IPS-20b (cell line): ENCODE results near the gene USP17L21.
"Not testable (repeated sequence)": the region's sequence is repeated elsewhere in the genome, so short reads cannot be mapped to it uniquely, and the experiment has no call there.

Experiments used
- H3K27ac ChIP-seq: one replicate; pipeline ENCODE4 v1.5.1; 2013; ENCODE audit warnings: low read length
- H3K27me3 ChIP-seq: 2 replicates; pipeline ENCODE4 v1.6.1; 2013; ENCODE audit warnings: mild to moderate bottlenecking, low read length, inconsistent platforms; ENCODE audit not compliant: insufficient read depth
- H3K36me3 ChIP-seq: 2 replicates; pipeline ENCODE4 v1.6.1; 2013; ENCODE audit warnings: low read depth, mild to moderate bottlenecking, inconsistent platforms, low read length, moderate library complexity; ENCODE audit not compliant: insufficient read depth
- H3K4me1 ChIP-seq: 2 replicates; pipeline ENCODE4 v1.6.1; 2013; ENCODE audit warnings: mild to moderate bottlenecking, control low read depth, inconsistent platforms, low read length, moderate library complexity; ENCODE audit not compliant: insufficient read depth
- H3K4me3 ChIP-seq: 2 replicates; pipeline ENCODE4 v1.5.1; 2013; ENCODE audit warnings: mild to moderate bottlenecking, low read length, inconsistent platforms
- H3K9ac ChIP-seq: 2 replicates; pipeline ENCODE4 v1.6.1; 2013; ENCODE audit warnings: low read depth, mild to moderate bottlenecking, inconsistent platforms, low read length, moderate library complexity
- H3K9me3 ChIP-seq: 2 replicates; pipeline ENCODE4 v1.6.1; 2013; ENCODE audit warnings: mild to moderate bottlenecking, low read depth, low read length, inconsistent platforms; ENCODE audit not compliant: insufficient read depth

The USP17L21 gene, protein sequence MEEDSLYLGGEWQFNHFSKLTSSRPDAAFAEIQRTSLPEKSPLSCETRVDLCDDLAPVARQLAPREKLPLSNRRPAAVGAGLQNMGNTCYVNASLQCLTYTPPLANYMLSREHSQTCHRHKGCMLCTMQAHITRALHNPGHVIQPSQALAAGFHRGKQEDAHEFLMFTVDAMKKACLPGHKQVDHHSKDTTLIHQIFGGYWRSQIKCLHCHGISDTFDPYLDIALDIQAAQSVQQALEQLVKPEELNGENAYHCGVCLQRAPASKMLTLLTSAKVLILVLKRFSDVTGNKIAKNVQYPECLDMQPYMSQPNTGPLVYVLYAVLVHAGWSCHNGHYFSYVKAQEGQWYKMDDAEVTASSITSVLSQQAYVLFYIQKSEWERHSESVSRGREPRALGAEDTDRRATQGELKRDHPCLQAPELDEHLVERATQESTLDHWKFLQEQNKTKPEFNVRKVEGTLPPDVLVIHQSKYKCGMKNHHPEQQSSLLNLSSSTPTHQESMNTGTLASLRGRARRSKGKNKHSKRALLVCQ

DNA sequence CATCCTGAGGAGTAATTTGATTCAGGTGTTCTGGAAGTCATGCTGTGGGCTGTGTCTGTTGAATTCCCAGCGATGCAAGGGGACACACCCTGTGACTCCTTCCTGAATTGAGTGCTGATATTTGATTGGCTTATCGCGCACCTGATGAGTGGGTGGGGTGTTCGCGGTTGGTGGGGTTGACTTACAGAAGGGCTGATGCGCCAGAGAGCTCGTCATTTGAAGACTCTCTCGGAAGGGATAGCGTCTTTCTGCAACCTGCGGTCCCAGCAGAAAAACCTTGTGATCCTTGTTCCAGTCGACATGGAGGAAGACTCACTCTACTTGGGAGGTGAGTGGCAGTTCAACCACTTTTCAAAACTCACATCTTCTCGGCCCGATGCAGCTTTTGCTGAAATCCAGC is at the start of gene USP17L21:
USP17L21 (plus strand) TSS at position 301 of the 400 bp plus-strand sequence; CDS start at position 301, 0 bp downstream.
- H3K9me3 ChIP-seq, H3K4me3 ChIP-seq, H3K4me1 ChIP-seq, H3K27me3 ChIP-seq, H3K27ac ChIP-seq, H3K36me3 ChIP-seq, H3K9ac ChIP-seq: not testable (repeated sequence)

DNA sequence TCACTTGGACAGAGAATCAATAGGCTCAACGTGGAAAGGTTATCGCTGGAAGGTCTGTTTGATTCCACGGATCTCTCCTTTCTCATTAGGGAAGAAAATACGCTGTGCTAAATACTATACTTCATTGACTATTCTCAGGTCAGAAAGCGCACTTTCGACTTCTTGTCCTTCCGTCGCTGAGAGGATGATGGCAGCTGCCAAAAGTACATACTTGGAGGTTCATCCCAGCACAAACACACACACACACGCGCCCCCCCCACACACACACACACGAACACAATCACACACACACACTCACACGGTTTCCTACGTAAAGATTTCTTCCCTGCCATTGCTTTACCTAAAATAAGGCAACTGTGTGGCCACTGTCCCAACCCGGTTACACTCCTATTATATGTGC is 48.0 kb upstream of the USP17L21 start:
- not testable (repeated sequence) for H3K27ac ChIP-seq, H3K4me1 ChIP-seq, H3K36me3 ChIP-seq, H3K9me3 ChIP-seq, H3K9ac ChIP-seq, H3K4me3 ChIP-seq, H3K27me3 ChIP-seq

DNA sequence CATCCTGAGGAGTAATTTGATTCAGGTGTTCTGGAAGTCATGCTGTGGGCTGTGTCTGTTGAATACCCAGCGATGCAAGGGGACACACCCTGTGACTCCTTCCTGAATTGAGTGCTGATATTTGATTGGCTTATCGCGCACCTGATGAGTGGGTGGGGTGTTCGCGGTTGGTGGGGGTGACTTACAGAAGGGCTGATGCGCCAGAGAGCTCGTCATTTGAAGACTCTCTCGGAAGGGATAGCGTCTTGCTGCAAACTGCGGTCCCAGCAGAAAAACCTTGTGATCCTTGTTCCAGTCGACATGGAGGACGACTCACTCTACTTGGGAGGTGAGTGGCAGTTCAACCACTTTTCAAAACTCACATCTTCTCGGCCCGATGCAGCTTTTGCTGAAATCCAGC is 47.6 kb upstream of the USP17L21 start, which contains the start of gene USP17L11:
USP17L11 (plus strand) TSS at position 301 of the 400 bp plus-strand sequence; CDS start at position 301, 0 bp downstream.
- not testable (repeated sequence) for H3K9me3 ChIP-seq

DNA sequence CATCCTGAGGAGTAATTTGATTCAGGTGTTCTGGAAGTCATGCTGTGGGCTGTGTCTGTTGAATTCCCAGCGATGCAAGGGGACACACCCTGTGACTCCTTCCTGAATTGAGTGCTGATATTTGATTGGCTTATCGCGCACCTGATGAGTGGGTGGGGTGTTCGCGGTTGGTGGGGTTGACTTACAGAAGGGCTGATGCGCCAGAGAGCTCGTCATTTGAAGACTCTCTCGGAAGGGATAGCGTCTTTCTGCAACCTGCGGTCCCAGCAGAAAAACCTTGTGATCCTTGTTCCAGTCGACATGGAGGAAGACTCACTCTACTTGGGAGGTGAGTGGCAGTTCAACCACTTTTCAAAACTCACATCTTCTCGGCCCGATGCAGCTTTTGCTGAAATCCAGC is 42.8 kb upstream of the USP17L21 start, which contains the start of gene USP17L12:
USP17L12 (plus strand) TSS at position 301 of the 400 bp plus-strand sequence; CDS start at position 301, 0 bp downstream.
- H3K36me3 ChIP-seq, H3K9me3 ChIP-seq: not testable (repeated sequence)

More for the DNA sequence above, 47.6 kb upstream of the USP17L21 start, which contains the start of gene USP17L11:
- H3K9ac ChIP-seq, H3K4me3 ChIP-seq, H3K4me1 ChIP-seq, H3K36me3 ChIP-seq, H3K27ac ChIP-seq, H3K27me3 ChIP-seq: not testable (repeated sequence)

DNA sequence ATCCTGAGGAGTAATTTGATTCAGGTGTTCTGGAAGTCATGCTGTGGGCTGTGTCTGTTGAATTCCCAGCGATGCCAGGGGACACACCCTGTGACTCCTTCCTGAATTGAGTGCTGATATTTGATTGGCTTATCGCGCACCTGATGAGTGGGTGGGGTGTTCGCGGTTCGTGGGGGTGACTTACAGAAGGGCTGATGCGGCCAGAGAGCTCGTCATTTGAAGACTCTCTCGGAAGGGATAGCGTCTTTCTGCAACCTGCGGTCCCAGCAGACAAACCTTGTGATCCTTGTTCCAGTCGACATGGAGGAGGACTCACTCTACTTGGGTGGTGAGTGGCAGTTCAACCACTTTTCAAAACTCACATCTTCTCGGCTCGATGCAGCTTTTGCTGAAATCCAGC is 38.1 kb upstream of the USP17L21 start, which contains the start of gene USP17L13:
USP17L13 (plus strand) TSS at position 301 of the 400 bp plus-strand sequence; CDS start at position 301, 0 bp downstream.
- not testable (repeated sequence) for H3K9me3 ChIP-seq, H3K27ac ChIP-seq

More for the DNA sequence above, 42.8 kb upstream of the USP17L21 start, which contains the start of gene USP17L12:
- not testable (repeated sequence) for H3K27me3 ChIP-seq, H3K4me1 ChIP-seq, H3K27ac ChIP-seq, H3K4me3 ChIP-seq, H3K9ac ChIP-seq

DNA sequence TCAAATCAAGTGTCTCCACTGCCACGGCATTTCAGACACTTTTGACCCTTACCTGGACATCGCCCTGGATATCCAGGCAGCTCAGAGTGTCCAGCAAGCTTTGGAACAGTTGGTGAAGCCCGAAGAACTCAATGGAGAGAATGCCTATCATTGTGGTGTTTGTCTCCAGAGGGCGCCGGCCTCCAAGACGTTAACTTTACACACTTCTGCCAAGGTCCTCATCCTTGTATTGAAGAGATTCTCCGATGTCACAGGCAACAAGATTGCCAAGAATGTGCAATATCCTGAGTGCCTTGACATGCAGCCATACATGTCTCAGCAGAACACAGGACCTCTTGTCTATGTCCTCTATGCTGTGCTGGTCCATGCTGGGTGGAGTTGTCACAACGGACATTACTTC is 32.4 kb upstream of the USP17L21 start:
- H3K27ac ChIP-seq, H3K27me3 ChIP-seq, H3K4me3 ChIP-seq, H3K9ac ChIP-seq, H3K36me3 ChIP-seq, H3K9me3 ChIP-seq, H3K4me1 ChIP-seq: not testable (repeated sequence)

More for the DNA sequence above, 38.1 kb upstream of the USP17L21 start, which contains the start of gene USP17L13:
- H3K4me1 ChIP-seq, H3K4me3 ChIP-seq, H3K27me3 ChIP-seq, H3K9ac ChIP-seq, H3K36me3 ChIP-seq: not testable (repeated sequence)

DNA sequence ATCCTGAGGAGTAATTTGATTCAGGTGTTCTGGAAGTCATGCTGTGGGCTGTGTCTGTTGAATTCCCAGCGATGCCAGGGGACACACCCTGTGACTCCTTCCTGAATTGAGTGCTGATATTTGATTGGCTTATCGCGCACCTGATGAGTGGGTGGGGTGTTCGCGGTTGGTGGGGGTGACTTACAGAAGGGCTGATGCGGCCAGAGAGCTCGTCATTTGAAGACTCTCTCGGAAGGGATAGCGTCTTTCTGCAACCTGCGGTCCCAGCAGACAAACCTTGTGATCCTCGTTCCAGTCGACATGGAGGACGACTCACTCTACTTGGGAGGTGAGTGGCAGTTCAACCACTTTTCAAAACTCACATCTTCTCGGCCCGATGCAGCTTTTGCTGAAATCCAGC is 28.6 kb upstream of the USP17L21 start, which contains the start of gene USP17L15:
USP17L15 (plus strand) TSS at position 301 of the 400 bp plus-strand sequence; CDS start at position 301, 0 bp downstream.
- not testable (repeated sequence) for H3K9ac ChIP-seq, H3K4me3 ChIP-seq, H3K36me3 ChIP-seq, H3K4me1 ChIP-seq, H3K27me3 ChIP-seq, H3K27ac ChIP-seq, H3K9me3 ChIP-seq

DNA sequence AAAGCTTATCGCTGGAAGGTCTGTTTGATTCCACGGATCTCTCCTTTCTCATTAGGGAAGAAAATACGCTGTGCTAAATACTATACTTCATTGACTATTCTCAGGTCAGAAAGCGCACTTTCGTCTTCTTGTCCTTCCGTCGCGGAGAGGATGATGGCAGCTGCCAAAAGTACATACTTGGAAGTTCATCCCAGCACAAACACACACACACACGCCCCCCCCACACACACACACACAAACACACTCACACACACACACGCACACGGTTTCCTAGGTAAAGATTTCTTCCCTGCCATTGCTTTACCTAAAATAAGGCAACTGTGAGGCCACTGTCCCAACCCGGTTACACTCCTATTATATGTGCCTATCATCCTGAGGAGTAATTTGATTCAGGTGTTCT is 24.2 kb upstream of the USP17L21 start:
- H3K4me1 ChIP-seq, H3K27me3 ChIP-seq, H3K9me3 ChIP-seq, H3K9ac ChIP-seq, H3K4me3 ChIP-seq, H3K36me3 ChIP-seq, H3K27ac ChIP-seq: not testable (repeated sequence)

DNA sequence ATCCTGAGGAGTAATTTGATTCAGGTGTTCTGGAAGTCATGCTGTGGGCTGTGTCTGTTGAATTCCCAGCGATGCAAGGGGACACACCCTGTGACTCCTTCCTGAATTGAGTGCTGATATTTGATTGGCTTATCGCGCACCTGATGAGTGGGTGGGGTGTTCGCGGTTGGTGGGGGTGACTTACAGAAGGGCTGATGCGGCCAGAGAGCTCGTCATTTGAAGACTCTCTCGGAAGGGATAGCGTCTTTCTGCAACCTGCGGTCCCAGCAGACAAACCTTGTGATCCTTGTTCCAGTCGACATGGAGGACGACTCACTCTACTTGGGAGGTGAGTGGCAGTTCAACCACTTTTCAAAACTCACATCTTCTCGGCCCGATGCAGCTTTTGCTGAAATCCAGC is 19.1 kb upstream of the USP17L21 start, which contains the start of gene USP17L17:
USP17L17 (plus strand) TSS at position 301 of the 400 bp plus-strand sequence; CDS start at position 301, 0 bp downstream.
- H3K27me3 ChIP-seq, H3K4me1 ChIP-seq, H3K36me3 ChIP-seq, H3K27ac ChIP-seq, H3K9ac ChIP-seq, H3K9me3 ChIP-seq, H3K4me3 ChIP-seq: not testable (repeated sequence)

DNA sequence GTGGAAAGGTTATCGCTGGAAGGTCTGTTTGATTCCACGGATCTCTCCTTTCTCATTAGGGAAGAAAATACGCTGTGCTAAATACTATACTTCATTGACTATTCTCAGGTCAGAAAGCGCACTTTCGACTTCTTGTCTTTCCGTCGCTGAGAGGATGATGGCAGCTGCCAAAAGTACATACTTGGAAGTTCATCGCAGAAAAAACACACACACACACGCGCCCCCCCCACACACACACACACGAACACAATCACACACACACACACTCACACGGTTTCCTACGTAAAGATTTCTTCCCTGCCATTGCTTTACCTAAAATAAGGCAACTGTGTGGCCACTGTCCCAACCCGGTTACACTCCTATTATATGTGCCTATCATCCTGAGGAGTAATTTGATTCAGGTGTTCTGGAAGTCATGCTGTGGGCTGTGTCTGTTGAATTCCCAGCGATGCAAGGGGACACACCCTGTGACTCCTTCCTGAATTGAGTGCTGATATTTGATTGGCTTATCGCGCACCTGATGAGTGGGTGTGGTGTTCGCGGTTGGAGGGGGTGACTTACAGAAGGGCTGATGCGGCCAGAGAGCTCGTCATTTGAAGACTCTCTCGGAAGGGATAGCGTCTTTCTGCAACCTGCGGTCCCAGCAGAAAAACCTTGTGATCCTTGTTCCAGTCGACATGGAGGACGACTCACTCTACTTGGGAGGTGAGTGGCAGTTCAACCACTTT is 14.6 kb upstream of the USP17L21 start, which contains the start of gene USP17L18:
USP17L18 (plus strand) TSS at position 678 of the 728 bp plus-strand sequence; CDS start at position 678, 0 bp downstream.
- H3K9ac ChIP-seq, H3K4me3 ChIP-seq, H3K9me3 ChIP-seq, H3K4me1 ChIP-seq, H3K36me3 ChIP-seq, H3K27ac ChIP-seq, H3K27me3 ChIP-seq: not testable (repeated sequence)

DNA sequence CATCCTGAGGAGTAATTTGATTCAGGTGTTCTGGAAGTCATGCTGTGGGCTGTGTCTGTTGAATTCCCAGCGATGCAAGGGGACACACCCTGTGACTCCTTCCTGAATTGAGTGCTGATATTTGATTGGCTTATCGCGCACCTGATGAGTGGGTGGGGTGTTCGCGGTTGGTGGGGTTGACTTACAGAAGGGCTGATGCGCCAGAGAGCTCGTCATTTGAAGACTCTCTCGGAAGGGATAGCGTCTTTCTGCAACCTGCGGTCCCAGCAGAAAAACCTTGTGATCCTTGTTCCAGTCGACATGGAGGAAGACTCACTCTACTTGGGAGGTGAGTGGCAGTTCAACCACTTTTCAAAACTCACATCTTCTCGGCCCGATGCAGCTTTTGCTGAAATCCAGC is 9.6 kb upstream of the USP17L21 start, which contains the start of gene USP17L19:
USP17L19 (plus strand) TSS at position 301 of the 400 bp plus-strand sequence; CDS start at position 301, 0 bp downstream.
- H3K9me3 ChIP-seq, H3K36me3 ChIP-seq, H3K27me3 ChIP-seq, H3K9ac ChIP-seq, H3K27ac ChIP-seq, H3K4me1 ChIP-seq, H3K4me3 ChIP-seq: not testable (repeated sequence)
